CD14-positive monocyte (primary cell): ENCODE results near the gene LPCAT1. TPM values are rescaled to one million over a fixed set of nuclear protein-coding genes. Genes with fewer than 3 reads are reported as not detected.

Source experiments
- DNase-seq, 3 donors: peaks; one replicate each; pipeline ENCODE4 v3.0.0-alpha.2; 2011 to 2022
- H2AFZ ChIP-seq: 2 replicates; pipeline ENCODE4 v1.6.0; 2012; ENCODE audit warnings: mild to moderate bottlenecking, low read depth, low read length, inconsistent platforms; ENCODE audit not compliant: insufficient read depth, poor library complexity, severe bottlenecking
- H3K27ac ChIP-seq, 2 donors: 1 replicate in 1 of 2; 2 replicates in 1 of 2; pipeline ENCODE4 v1.5.1; 2012 to 2013; ENCODE audit warnings: low read length in 2 of 2, control low read depth in 1 of 2, inconsistent platforms in 1 of 2, low read depth in 1 of 2, mild to moderate bottlenecking in 1 of 2
- H3K27me3 ChIP-seq, 2 donors: one replicate each; pipeline versions ENCODE4 v1.6.0 to v1.6.1; 2011 to 2013; ENCODE audit warnings: low read length in 2 of 2; ENCODE audit not compliant: control insufficient read depth in 2 of 2, insufficient read depth in 2 of 2
- H3K36me3 ChIP-seq, 2 donors: replicated peaks in 1 of 2; 1 replicate in 1 of 2; 2 replicates in 1 of 2; pipeline versions ENCODE4 v1.5.1 to v1.6.1; 2012 to 2013; ENCODE audit warnings: low read length in 2 of 2, control low read depth in 1 of 2, inconsistent platforms in 1 of 2, mild to moderate bottlenecking in 1 of 2; ENCODE audit not compliant: insufficient read depth in 2 of 2, control insufficient read depth in 1 of 2
- H3K4me1 ChIP-seq, 2 donors: 1 replicate in 1 of 2; 2 replicates in 1 of 2; pipeline versions ENCODE4 v1.5.1 to v1.6.1; 2012 to 2013; ENCODE audit warnings: low read length in 2 of 2, control low read depth in 1 of 2, inconsistent platforms in 1 of 2, mild to moderate bottlenecking in 1 of 2, moderate library complexity in 1 of 2; ENCODE audit not compliant: insufficient read depth in 2 of 2, control insufficient read depth in 1 of 2
- H3K4me2 ChIP-seq: replicated peaks from 2 replicates; pipeline ENCODE3; 2012; ENCODE audit warnings: low read length, moderate library complexity, mild to moderate bottlenecking; ENCODE audit not compliant: poor library complexity, severe bottlenecking; ENCODE audit errors: extremely low read depth
- H3K4me3 ChIP-seq, 3 experiments: fragments of 200-600 bp in 1 of 3; sonication (generic) in 1 of 3; replicated peaks in 1 of 3; 1 replicate in 2 of 3; 2 replicates in 1 of 3; pipeline ENCODE4 v1.5.1; 2011 to 2013; ENCODE audit warnings: low read length in 3 of 3, mild to moderate bottlenecking in 3 of 3, control low read depth in 2 of 3, low read depth in 2 of 3, inconsistent platforms in 1 of 3, moderate library complexity in 1 of 3
- H3K79me2 ChIP-seq: 2 replicates; pipeline ENCODE4 v1.6.0; 2012; ENCODE audit warnings: mild to moderate bottlenecking, control low read depth, inconsistent platforms, low read length, moderate library complexity; ENCODE audit not compliant: insufficient read depth
- H3K9ac ChIP-seq: 2 replicates; pipeline ENCODE4 v1.6.0; 2017; ENCODE audit warnings: low read length, mild to moderate bottlenecking; ENCODE audit not compliant: insufficient read depth, poor library complexity, severe bottlenecking
- H3K9me3 ChIP-seq, 2 donors: replicated peaks in 1 of 2; 1 replicate in 1 of 2; 2 replicates in 1 of 2; pipeline versions ENCODE4 v1.5.1 to v1.6.1; 2012 to 2013; ENCODE audit warnings: low read length in 2 of 2, control low read depth in 1 of 2; ENCODE audit not compliant: control insufficient read depth in 1 of 2, insufficient read depth in 1 of 2
- H4K20me1 ChIP-seq: 2 replicates; pipeline ENCODE4 v1.6.0; 2012; ENCODE audit warnings: mild to moderate bottlenecking, low read length, control low read depth, moderate library complexity; ENCODE audit not compliant: insufficient read depth
- H3K27ac Mint-ChIP-seq, 7 donors: one replicate each; pipeline ENCODE4 v1.8.0; 2020; ENCODE audit warnings: mild to moderate bottlenecking in 7 of 7, mixed read lengths in 7 of 7, moderate library complexity in 6 of 7, inconsistent platforms in 2 of 7
- H3K27me3 Mint-ChIP-seq, 3 donors: one replicate each; pipeline ENCODE4 v1.8.0; 2021 to 2022; ENCODE audit warnings: low read depth in 3 of 3, mild to moderate bottlenecking in 3 of 3, mixed read lengths in 3 of 3, moderate library complexity in 3 of 3, inconsistent platforms in 1 of 3
- H3K36me3 Mint-ChIP-seq, 2 donors: one replicate each; pipeline ENCODE4 v1.8.0; 2020; ENCODE audit warnings: mixed read lengths in 2 of 2, inconsistent platforms in 1 of 2, mild to moderate bottlenecking in 1 of 2
- H3K4me1 Mint-ChIP-seq: one replicate; pipeline ENCODE4 v1.8.0; 2020; ENCODE audit warnings: mild to moderate bottlenecking, mixed read lengths
- H3K4me3 Mint-ChIP-seq, 2 donors: one replicate each; pipeline ENCODE4 v1.8.0; 2020; ENCODE audit warnings: mild to moderate bottlenecking in 2 of 2, mixed read lengths in 2 of 2, moderate library complexity in 1 of 2
- H3K9me3 Mint-ChIP-seq, 7 donors: one replicate each; pipeline ENCODE4 v1.8.0; 2020 to 2022; ENCODE audit warnings: mixed read lengths in 7 of 7, mild to moderate bottlenecking in 6 of 7, moderate library complexity in 6 of 7, inconsistent platforms in 2 of 7
- WGBS: methylation state at CpG from one replicate; pipeline ENCODE4 v1.1.5; 2013; ENCODE audit warnings: missing lambda C conversion rate; ENCODE audit not compliant: insufficient coverage; 5-methylcytosine and 5-hydroxymethylcytosine counted together
- intact Hi-C, 2 donors: fragments of 100-400 bp; cut with micrococcal nuclease; formaldehyde crosslinking; loops; one replicate each; pipeline versions ENCODE4 v1.15.0 to v1.15.1; 2023
- polyA plus RNA-seq, 3 donors: library from polyadenylated mRNA; depleted of rRNA in 1 of 3; unstranded in 2 of 3; stranded (reverse) in 1 of 3; fragments of 300-500 nt in 2 of 3; fragments of >200 nt in 1 of 3; fragmentation: Illumina TruSeq in 2 of 3; gene quantifications; 1 replicate in 2 of 3; 2 replicates in 1 of 3; pipeline ENCODE4 v1.2.3, GENCODE V29; 2012 to 2021
- TF ChIP-seq, protein P1 (sequence below): fragments of 200-600 bp; IDR thresholded peaks from one replicate; pipeline ENCODE4 v1.8.0; 2022; ENCODE audit warnings: antibody characterized with exemption, mild to moderate bottlenecking

The LPCAT1 gene
- polyA plus RNA-seq, 3 donors: 34.1 to 53.9 (median 34.8) TPM

DNA sequence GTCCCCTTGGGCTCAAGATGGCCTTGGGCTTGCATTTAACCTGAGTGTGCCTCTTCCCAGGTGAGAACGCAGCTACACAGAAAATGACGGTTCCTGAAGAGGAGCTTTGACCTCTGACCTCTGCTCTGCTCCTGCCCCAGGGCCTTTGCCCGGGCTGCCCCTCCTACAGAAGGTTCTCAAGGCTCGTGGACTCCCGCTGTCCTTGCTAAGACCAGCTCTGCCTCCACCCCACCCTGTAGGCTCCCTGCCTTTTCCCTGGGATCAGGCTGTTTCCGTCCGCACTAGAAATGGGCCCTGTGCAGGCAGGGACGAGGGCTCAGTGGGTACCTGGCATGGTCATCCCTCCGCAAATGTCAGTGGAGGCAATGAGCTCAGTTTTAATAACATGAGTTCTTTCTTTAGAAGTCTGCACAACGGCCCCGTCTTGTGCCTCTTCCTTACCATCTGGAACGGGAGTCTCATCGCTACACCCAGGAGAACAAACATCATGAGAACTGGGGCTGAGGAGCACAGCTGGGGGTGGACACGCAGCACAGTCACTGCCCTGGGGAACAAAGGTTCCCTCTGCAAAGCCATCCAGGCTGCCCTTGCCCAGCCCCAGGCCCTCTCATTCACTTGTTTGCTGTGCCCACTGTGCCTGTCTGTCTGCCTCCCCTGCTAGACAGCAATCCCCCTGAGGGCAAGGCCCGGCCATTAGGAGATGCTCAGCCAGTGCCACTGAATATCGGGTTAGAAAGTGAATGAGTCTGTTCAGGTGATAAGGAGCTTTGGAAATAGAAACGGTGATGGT lies 26.7 kb upstream of the LPCAT1 start:
- Mint-ChIP-seq H3K4me3 (no peak overlapping the region), H3K9me3 (peaks cover 0 to 3% (median 0%) of the 10 kb centered on the region in 7 donors), H3K27ac (no peak overlapping the region), H3K27me3 (peaks cover 40 to 52% (median 41%) of the 10 kb centered on the region in 3 donors), H3K36me3 (no peaks in the 10 kb centered on the region), H3K4me1 (peaks cover 14% of the 10 kb centered on the region)
- peaks cover 0 to 5% of the 10 kb centered on the region in 2 donors for H3K27me3 ChIP-seq
- H2AFZ ChIP-seq: no peak overlapping the region
- no peak overlapping the region for H3K9ac ChIP-seq
- H3K9me3 ChIP-seq: no peaks in the 10 kb centered on the region
- no peaks in the 10 kb centered on the region for H3K36me3 ChIP-seq
- intact Hi-C loops: no loop called here
- H3K27ac ChIP-seq: no peak overlapping the region
- TF ChIP-seq, protein P1, sequence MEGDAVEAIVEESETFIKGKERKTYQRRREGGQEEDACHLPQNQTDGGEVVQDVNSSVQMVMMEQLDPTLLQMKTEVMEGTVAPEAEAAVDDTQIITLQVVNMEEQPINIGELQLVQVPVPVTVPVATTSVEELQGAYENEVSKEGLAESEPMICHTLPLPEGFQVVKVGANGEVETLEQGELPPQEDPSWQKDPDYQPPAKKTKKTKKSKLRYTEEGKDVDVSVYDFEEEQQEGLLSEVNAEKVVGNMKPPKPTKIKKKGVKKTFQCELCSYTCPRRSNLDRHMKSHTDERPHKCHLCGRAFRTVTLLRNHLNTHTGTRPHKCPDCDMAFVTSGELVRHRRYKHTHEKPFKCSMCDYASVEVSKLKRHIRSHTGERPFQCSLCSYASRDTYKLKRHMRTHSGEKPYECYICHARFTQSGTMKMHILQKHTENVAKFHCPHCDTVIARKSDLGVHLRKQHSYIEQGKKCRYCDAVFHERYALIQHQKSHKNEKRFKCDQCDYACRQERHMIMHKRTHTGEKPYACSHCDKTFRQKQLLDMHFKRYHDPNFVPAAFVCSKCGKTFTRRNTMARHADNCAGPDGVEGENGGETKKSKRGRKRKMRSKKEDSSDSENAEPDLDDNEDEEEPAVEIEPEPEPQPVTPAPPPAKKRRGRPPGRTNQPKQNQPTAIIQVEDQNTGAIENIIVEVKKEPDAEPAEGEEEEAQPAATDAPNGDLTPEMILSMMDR: no peak
- H4K20me1 ChIP-seq: no peaks in the 10 kb centered on the region
- H3K4me1 ChIP-seq: peaks cover 5 to 6% of the 10 kb centered on the region in 2 donors
- WGBS: 95% methylated on average over 10 of the region's 17 CpGs
- H3K4me2 ChIP-seq: no peak overlapping the region
- no peak for DNase-seq
- no peaks in the 10 kb centered on the region for H3K79me2 ChIP-seq
- H3K4me3 ChIP-seq: no peak overlapping the region

DNA sequence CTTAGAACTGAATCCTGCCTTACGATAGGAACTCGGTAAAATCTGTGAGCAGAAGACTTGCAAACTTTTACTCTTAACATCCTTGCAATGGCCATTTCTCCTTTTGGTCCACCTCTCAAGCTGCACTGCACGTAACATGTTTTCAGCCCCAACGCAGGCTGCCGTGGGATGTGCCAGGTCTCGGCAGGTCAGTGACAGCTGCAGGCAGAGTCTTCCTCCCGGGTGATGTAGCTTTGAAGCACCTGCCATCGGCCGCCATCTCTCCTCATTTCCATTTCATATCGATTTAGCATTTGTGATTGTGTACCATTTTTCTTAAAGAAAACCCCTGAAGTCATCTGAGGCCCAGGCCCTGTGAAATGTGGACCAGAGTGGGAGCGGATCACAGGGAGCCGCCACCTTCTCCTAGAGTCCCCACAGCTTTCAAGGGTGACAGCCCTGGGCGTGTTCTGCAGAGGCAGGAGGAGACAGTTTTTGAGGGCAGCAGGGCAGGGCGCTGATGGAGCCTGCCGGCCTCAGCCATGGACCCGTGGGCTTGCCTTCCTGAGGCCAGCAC lies 25.8 kb upstream of the LPCAT1 start:
- Histone ChIP-seq H3K4me3 (no peak overlapping the region), H3K36me3 (no peaks in the 10 kb centered on the region), H3K4me2 (no peak overlapping the region), H3K9me3 (no peaks in the 10 kb centered on the region), H2AFZ (no peak overlapping the region), H3K4me1 (no peaks in the 10 kb centered on the region), H3K9ac (no peak overlapping the region), H3K79me2 (no peaks in the 10 kb centered on the region), H3K27me3 (no peaks in the 10 kb centered on the region), H3K27ac (no peak overlapping the region), H4K20me1 (no peaks in the 10 kb centered on the region)
- Mint-ChIP-seq H3K36me3 (no peaks in the 10 kb centered on the region), H3K9me3 (peaks cover 0 to 3% (median 0%) of the 10 kb centered on the region in 7 donors), H3K27ac (peak overlapping the region in 1 of 7 donors; percentile 28), H3K27me3 (peaks cover 32 to 52% (median 33%) of the 10 kb centered on the region in 3 donors), H3K4me3 (peak overlapping the region in 1 of 2 donors; percentile 26), H3K4me1 (peaks cover 8% of the 10 kb centered on the region)
- WGBS: 95% methylated on average over 11 of the region's 16 CpGs
- no peak for DNase-seq
- TF ChIP-seq, protein P1: no peak
- intact Hi-C loops: no loop called here
